ENCODE data around the gene PRRC2B. TPM values are rescaled to one million over a fixed set of nuclear protein-coding genes. Genes with fewer than 3 reads are reported as not detected.

Gene PRRC2B
- total and polyA plus RNA-seq, 2 of the 13 experiments (the other 11 are each of a cell fraction or from before 2014, with no cell fraction given), result 20.8 to 37.4 TPM

- TF ChIP-seq ZNF382 (CRISPR knock-in tag; IDR thresholded peaks at IDR 0.05; ENCODE audit: borderline replicate concordance), result no peak
- TF ChIP-seq, protein P1, sequence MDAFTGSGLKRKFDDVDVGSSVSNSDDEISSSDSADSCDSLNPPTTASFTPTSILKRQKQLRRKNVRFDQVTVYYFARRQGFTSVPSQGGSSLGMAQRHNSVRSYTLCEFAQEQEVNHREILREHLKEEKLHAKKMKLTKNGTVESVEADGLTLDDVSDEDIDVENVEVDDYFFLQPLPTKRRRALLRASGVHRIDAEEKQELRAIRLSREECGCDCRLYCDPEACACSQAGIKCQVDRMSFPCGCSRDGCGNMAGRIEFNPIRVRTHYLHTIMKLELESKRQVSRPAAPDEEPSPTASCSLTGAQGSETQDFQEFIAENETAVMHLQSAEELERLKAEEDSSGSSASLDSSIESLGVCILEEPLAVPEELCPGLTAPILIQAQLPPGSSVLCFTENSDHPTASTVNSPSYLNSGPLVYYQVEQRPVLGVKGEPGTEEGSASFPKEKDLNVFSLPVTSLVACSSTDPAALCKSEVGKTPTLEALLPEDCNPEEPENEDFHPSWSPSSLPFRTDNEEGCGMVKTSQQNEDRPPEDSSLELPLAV (CRISPR knock-in tag; conservative IDR thresholded peaks at IDR 0.05; ENCODE audit: low read depth), result no peak
- no peak for TF ChIP-seq IKZF4 (CRISPR knock-in tag; IDR thresholded peaks at IDR 0.05; ENCODE audit: borderline replicate concordance, low read depth, not compliant biosample characterization)
- no peak for TF ChIP-seq ZFP36L1 (CRISPR knock-in tag; IDR thresholded peaks at IDR 0.05)
- TF ChIP-seq ZNF33A (CRISPR knock-in tag; IDR thresholded peaks at IDR 0.05; ENCODE audit: borderline replicate concordance), result no peak
- TF ChIP-seq ZNF501 (CRISPR knock-in tag; IDR thresholded peaks at IDR 0.05), result peak; percentile 30; the same call in 1 of the 2 replicates
- no peak for TF ChIP-seq SCMH1 (CRISPR knock-in tag; IDR thresholded peaks at IDR 0.05; ENCODE audit: borderline replicate concordance)
- TF ChIP-seq ZBTB49 (CRISPR knock-in tag; IDR thresholded peaks at IDR 0.05; ENCODE audit: borderline replicate concordance), result no peak
- no peak for TF ChIP-seq PCBP2 (optimal IDR thresholded peaks at IDR 0.05; ENCODE audit: low read depth, low read length, poor library complexity, severe bottlenecking)
- TF ChIP-seq ZNF329 (CRISPR knock-in tag; IDR thresholded peaks at IDR 0.05; ENCODE audit: low read depth), result no peak
- TF ChIP-seq BHLHE40 (IDR thresholded peaks at IDR 0.05; ENCODE audit: low read length), result peak; percentile 41; the same call in 1 of the 2 replicates
- TF ChIP-seq ZNF713 (CRISPR knock-in tag; IDR thresholded peaks at IDR 0.05), result no peak
- no peak for TF ChIP-seq ATF2 (CRISPR knock-in tag; IDR thresholded peaks at IDR 0.05)
- no peak for TF ChIP-seq ZNF674 (CRISPR knock-in tag; IDR thresholded peaks at IDR 0.05; ENCODE audit: low read depth)
- TF ChIP-seq MZF1 (CRISPR knock-in tag; IDR thresholded peaks at IDR 0.05; ENCODE audit: borderline replicate concordance), result 0 out of 2 replicates have a peak, but pooled peaks have one; percentile 58
- TF ChIP-seq JUN (CRISPR knock-in tag; IDR thresholded peaks at IDR 0.05), result no peak
- no peak for TF ChIP-seq NONO (IDR thresholded peaks at IDR 0.05)
- no peak for TF ChIP-seq NONO (CRISPR knock-in tag; conservative IDR thresholded peaks at IDR 0.05)
- no peak for TF ChIP-seq ZNF605 (CRISPR knock-in tag; IDR thresholded peaks at IDR 0.05)
- no peak for TF ChIP-seq GMEB2 (CRISPR knock-in tag; IDR thresholded peaks at IDR 0.05; ENCODE audit: low read depth)
- no peak for TF ChIP-seq NFE2 (CRISPR knock-in tag; IDR thresholded peaks at IDR 0.05)
- TF ChIP-seq ZBTB8A (CRISPR knock-in tag; IDR thresholded peaks at IDR 0.05; ENCODE audit: borderline replicate concordance, low read depth), result no peak
Observed at GRCh38 chr9:131529597-131530545, 136.0 kb downstream of the PRRC2B start (continued).
